ENCODE results near the gene CCR5AS.

The CCR5AS gene

GRCh38 chr3:46454209-46454595 lies 47.3 kb upstream of the CCR5AS start:
- WGBS, 2 donors = 50 to 55% methylated on average over 3 of the region's 3 CpGs
- Histone ChIP-seq H3K27me3 (no peaks in the 10 kb centered on the region), H3K4me1 (no peaks in the 10 kb centered on the region), H3K27ac (no peak overlapping the region), H3K36me3 (ENCODE audit: low read depth, missing control alignments) (no peaks in the 10 kb centered on the region), H3K9me3 (no peaks in the 10 kb centered on the region), H3K4me3 (no peak overlapping the region)
- no peak for TF ChIP-seq POLR2A (IDR thresholded peaks at IDR 0.05)
- TF ChIP-seq, protein P1, sequence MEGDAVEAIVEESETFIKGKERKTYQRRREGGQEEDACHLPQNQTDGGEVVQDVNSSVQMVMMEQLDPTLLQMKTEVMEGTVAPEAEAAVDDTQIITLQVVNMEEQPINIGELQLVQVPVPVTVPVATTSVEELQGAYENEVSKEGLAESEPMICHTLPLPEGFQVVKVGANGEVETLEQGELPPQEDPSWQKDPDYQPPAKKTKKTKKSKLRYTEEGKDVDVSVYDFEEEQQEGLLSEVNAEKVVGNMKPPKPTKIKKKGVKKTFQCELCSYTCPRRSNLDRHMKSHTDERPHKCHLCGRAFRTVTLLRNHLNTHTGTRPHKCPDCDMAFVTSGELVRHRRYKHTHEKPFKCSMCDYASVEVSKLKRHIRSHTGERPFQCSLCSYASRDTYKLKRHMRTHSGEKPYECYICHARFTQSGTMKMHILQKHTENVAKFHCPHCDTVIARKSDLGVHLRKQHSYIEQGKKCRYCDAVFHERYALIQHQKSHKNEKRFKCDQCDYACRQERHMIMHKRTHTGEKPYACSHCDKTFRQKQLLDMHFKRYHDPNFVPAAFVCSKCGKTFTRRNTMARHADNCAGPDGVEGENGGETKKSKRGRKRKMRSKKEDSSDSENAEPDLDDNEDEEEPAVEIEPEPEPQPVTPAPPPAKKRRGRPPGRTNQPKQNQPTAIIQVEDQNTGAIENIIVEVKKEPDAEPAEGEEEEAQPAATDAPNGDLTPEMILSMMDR (IDR thresholded peaks at IDR 0.05) = no peak
- intact Hi-C loops (cut with DNase I; ENCODE audit: low total_unique reads) = no loop called here
- DNase-seq = no peak

- H3K4me3 ChIP-seq = no peak overlapping the region
- intact Hi-C loops (cut with DNase I; ENCODE audit: low total_unique reads) = no loop called here
- H3K27me3 ChIP-seq = no peaks in the 10 kb centered on the region
- H3K27ac ChIP-seq = no peak overlapping the region
- H3K9me3 ChIP-seq = no peaks in the 10 kb centered on the region
- DNase-seq = no peak
- 69 to 83% methylated on average over 6 to 7 of the region's 7 CpGs for WGBS, 2 donors
- H3K36me3 ChIP-seq (ENCODE audit: low read depth, missing control alignments) = no peaks in the 10 kb centered on the region
- H3K4me1 ChIP-seq = no peaks in the 10 kb centered on the region
- TF ChIP-seq, protein P1 (IDR thresholded peaks at IDR 0.05) = no peak
- TF ChIP-seq POLR2A (IDR thresholded peaks at IDR 0.05) = no peak
These were observed 46.8 kb upstream of the CCR5AS start for GRCh38 chr3:46453526-46454208.

GRCh38 chr3:46449755-46450552 lies 43.1 kb upstream of the CCR5AS start:
- Histone ChIP-seq H3K4me3 (no peak overlapping the region), H3K4me1 (no peaks in the 10 kb centered on the region), H3K36me3 (ENCODE audit: low read depth, missing control alignments) (no peaks in the 10 kb centered on the region), H3K9me3 (no peaks in the 10 kb centered on the region), H3K27ac (no peak overlapping the region), H3K27me3 (no peaks in the 10 kb centered on the region)
- intact Hi-C loops (cut with DNase I; ENCODE audit: low total_unique reads) = no loop called here
- DNase-seq = no peak
- WGBS, 2 donors = 77 to 88% methylated on average over 14 of the region's 14 CpGs
- TF ChIP-seq POLR2A (IDR thresholded peaks at IDR 0.05) = no peak
- TF ChIP-seq, protein P1 (IDR thresholded peaks at IDR 0.05) = peak in 1 of 3 experiments; percentile 42

DNA sequence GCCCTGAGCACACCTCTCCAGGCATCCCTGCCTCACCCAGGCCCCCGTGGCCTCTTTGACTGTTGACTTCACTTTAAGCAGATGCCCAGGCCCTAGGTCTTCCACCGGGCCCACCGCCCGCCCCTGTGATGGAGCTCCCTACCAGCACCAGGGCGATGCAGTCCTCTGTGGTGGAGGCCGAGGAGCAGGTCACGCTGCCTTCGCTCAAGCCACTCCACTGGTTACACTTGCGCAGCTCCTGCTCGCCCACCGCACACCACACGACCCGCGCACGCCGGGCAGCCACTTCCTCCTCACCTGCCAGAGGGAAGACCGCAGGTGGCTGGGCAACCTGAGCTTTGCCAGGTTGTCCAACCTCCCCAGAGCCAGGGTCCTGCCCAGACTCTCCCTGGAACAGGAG lies 41.9 kb upstream of the CCR5AS start:
- WGBS, 2 donors = 91 to 96% methylated on average over 16 to 17 of the region's 17 CpGs
- TF ChIP-seq, protein P1 (IDR thresholded peaks at IDR 0.05) = no peak
- TF ChIP-seq POLR2A (IDR thresholded peaks at IDR 0.05) = no peak

More for the DNA sequence above, 41.9 kb upstream of the CCR5AS start:
- Histone ChIP-seq H3K27ac (no peak overlapping the region), H3K4me1 (no peaks in the 10 kb centered on the region), H3K9me3 (no peaks in the 10 kb centered on the region), H3K4me3 (no peak overlapping the region), H3K36me3 (ENCODE audit: low read depth, missing control alignments) (no peaks in the 10 kb centered on the region), H3K27me3 (no peaks in the 10 kb centered on the region)
- DNase-seq = no peak
- intact Hi-C loops (cut with DNase I; ENCODE audit: low total_unique reads) = no loop called here

Data from testis (tissue), 2 donors.